OCI-LY3 (cell line): ENCODE measurements around the gene SCNM1.
"Not testable (repeated sequence)": the region's sequence is repeated elsewhere in the genome, so short reads cannot be mapped to it uniquely, and the experiment has no call there.

Experiments used
- H2AFZ ChIP-seq: fragments of 200-600, 300-600 bp; shearing (Covaris generic); 2 replicates; pipeline ENCODE4 v1.6.0; 2014; ENCODE audit warnings: antibody characterized with exemption, low read depth, low read length
- H3K27ac ChIP-seq: fragments of 200-600, 300-600 bp; sonication (generic); 2 replicates; pipeline ENCODE4 v1.5.1; 2014; ENCODE audit warnings: mild to moderate bottlenecking, low read length, moderate library complexity, mixed read lengths
- H3K27me3 ChIP-seq: fragments of 200-600, 300-600 bp; sonication (generic); 2 replicates; pipeline ENCODE4 v1.6.1; 2014; ENCODE audit warnings: low read depth, low read length, mixed read lengths
- H3K36me3 ChIP-seq: fragments of 200-600, 300-600 bp; sonication (generic); replicated peaks from 2 replicates; pipeline ENCODE3; 2014; ENCODE audit warnings: low read depth, low read length, mixed read lengths
- H3K4me1 ChIP-seq: fragments of 300-600, 200-600 bp; sonication (generic); 2 replicates; pipeline ENCODE4 v1.6.1; 2014; ENCODE audit warnings: low read length, mixed read lengths
- H3K4me2 ChIP-seq: fragments of 200-600, 300-600 bp; sonication (generic); 2 replicates; pipeline ENCODE4 v1.6.1; 2014; ENCODE audit warnings: low read length, mixed read lengths
- H3K4me3 ChIP-seq: fragments of 300-600, 200-600 bp; sonication (generic); 2 replicates; pipeline ENCODE4 v1.5.1; 2014; ENCODE audit warnings: antibody characterized with exemption, mild to moderate bottlenecking, low read length, moderate library complexity
- H3K79me2 ChIP-seq: fragments of 300-600, 200-600 bp; shearing (Covaris generic); 2 replicates; pipeline ENCODE4 v1.6.1; 2014; ENCODE audit warnings: mild to moderate bottlenecking, low read length, mixed read lengths
- H3K9ac ChIP-seq: fragments of 300-600, 200-600 bp; shearing (Covaris generic); 2 replicates; pipeline ENCODE4 v1.6.0; 2014; ENCODE audit warnings: mild to moderate bottlenecking, low read length, moderate library complexity
- H3K9me3 ChIP-seq: fragments of 200-600, 300-600 bp; shearing (Covaris generic); 2 replicates; pipeline ENCODE4 v1.6.1; 2014; ENCODE audit warnings: low read length, mixed read lengths; ENCODE audit not compliant: insufficient read depth
- H4K20me1 ChIP-seq: fragments of 200-600, 300-600 bp; sonication (generic); 2 replicates; pipeline ENCODE4 v1.6.1; 2016; ENCODE audit warnings: low read length, mixed read lengths; ENCODE audit not compliant: insufficient read depth
- EZH2phosphoT487 ChIP-seq: fragments of 200-600 bp; shearing (Covaris generic); IDR thresholded peaks from 2 replicates; pipeline ENCODE4 v1.6.1; 2018; ENCODE audit warnings: antibody characterized with exemption, mixed run types, low read depth
- TF ChIP-seq, protein P1 (sequence below): fragments of 200-600, 300-600 bp; sonication (generic); IDR thresholded peaks from 2 replicates; pipeline ENCODE4 v1.5.1; 2014; ENCODE audit warnings: antibody characterized with exemption, low read length, low read depth

The SCNM1 gene

DNA sequence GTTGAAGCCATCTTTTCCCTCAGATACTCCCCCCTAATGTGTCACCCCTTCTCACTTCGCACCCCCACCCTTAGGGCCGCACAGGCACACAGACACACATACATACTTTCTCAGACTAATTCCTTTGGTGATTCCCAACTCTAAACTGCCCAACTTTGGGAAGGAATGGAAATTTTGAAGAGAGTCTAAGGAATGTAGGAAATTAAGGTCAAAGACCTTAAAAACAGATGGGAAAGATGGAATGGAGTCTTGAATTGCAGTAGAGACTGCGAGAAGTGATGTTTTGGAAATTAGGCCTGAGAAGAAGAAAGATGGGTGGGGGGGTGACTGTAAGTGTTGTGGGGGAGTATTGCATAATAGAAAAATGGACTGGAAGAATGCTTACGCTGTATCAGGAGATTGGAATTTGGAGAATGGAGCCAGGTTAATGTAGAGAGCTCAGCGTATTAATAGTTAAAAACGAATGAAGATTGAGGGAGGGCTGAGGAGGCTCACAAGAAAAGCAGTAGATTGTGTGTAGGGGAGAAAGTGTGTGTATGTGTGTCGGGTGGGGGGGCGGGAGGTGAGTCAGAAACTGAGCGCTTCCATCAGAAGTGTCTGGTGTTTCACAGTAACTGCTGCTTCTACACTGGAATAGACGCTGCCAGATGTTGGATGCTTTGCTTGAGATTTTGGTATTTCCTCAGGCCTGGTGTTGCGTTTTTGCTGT is 34.1 kb downstream of the SCNM1 start:
- Histone ChIP-seq H2AFZ (no peak overlapping the region), H3K9me3 (no peaks in the 10 kb centered on the region), H3K27ac (peak overlapping the region; percentile 86), H3K36me3 (peaks cover 30% of the 10 kb centered on the region), H3K79me2 (peaks cover 68% of the 10 kb centered on the region), H3K9ac (peak overlapping the region; percentile 97), H3K4me2 (peak overlapping the region; percentile 100), H3K4me3 (peak overlapping the region; percentile 97), H3K27me3 (0 out of 2 replicates have a peak, but pooled peaks cover 2% of the 10 kb centered on the region), H3K4me1 (peaks cover 33% of the 10 kb centered on the region), H4K20me1 (peaks cover 41% of the 10 kb centered on the region)
- TF ChIP-seq, protein P1, sequence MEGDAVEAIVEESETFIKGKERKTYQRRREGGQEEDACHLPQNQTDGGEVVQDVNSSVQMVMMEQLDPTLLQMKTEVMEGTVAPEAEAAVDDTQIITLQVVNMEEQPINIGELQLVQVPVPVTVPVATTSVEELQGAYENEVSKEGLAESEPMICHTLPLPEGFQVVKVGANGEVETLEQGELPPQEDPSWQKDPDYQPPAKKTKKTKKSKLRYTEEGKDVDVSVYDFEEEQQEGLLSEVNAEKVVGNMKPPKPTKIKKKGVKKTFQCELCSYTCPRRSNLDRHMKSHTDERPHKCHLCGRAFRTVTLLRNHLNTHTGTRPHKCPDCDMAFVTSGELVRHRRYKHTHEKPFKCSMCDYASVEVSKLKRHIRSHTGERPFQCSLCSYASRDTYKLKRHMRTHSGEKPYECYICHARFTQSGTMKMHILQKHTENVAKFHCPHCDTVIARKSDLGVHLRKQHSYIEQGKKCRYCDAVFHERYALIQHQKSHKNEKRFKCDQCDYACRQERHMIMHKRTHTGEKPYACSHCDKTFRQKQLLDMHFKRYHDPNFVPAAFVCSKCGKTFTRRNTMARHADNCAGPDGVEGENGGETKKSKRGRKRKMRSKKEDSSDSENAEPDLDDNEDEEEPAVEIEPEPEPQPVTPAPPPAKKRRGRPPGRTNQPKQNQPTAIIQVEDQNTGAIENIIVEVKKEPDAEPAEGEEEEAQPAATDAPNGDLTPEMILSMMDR, result no peak
- no peak for TF ChIP-seq EZH2phosphoT487

DNA sequence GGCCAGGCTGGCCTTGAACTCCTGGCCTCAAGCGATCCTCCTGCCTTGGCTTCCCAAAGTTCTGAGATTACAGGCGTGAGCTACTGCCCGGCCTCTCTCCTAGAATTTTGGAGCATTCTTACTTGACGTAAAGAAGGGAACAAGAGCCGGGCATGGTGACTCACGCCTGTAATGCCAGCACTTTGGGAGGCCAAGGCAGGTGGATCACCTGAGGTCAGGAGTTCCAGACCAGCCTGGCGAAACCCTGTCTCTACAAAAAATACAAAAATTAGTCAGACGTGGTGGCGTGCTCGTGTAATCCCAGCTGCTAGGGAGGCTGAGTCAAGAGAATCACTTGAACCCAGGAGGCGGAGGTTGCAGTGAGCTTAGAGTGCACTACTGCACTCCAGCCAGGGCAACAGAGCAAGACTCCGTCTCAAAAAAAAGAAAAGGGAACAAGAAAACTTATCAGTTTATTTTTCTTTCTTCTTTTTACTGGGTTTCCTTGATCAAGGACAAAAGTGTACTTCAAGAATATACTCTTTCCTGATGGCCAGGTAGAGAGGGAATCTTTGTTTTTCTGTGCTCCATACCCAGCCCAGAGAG is 39.5 kb downstream of the SCNM1 start:
- Histone ChIP-seq H4K20me1 (peaks cover 46% of the 10 kb centered on the region), H3K4me1 (peaks cover 16% of the 10 kb centered on the region), H3K79me2 (peaks cover 100% of the 10 kb centered on the region), H3K36me3 (peaks cover 50% of the 10 kb centered on the region)
- H3K9me3 ChIP-seq, H3K27me3 ChIP-seq, H3K27ac ChIP-seq, H3K9ac ChIP-seq, H3K4me2 ChIP-seq, H3K4me3 ChIP-seq, H2AFZ ChIP-seq: not testable (repeated sequence)

DNA sequence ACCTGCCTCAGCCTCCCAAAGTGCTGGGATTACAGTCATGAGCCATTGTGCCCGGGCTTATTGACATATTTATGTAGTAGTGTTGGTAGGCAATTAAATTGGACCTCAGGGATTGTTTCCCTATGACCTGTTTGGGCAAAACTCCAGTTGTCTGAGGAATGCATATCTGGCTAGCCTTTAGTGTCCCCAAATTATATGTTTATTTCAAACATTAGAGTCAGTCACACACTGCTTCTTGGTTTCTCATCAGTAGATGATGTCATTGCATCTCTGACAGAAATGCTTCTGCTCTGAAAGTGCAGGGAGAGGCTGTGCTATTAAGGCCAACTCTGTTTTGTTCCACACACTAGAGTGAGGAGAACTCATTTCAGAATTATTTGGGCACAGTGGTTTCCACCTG is 44.9 kb downstream of the SCNM1 start:
- Histone ChIP-seq H4K20me1 (peaks cover 43% of the 10 kb centered on the region), H3K4me2 (no peak overlapping the region)

DNA sequence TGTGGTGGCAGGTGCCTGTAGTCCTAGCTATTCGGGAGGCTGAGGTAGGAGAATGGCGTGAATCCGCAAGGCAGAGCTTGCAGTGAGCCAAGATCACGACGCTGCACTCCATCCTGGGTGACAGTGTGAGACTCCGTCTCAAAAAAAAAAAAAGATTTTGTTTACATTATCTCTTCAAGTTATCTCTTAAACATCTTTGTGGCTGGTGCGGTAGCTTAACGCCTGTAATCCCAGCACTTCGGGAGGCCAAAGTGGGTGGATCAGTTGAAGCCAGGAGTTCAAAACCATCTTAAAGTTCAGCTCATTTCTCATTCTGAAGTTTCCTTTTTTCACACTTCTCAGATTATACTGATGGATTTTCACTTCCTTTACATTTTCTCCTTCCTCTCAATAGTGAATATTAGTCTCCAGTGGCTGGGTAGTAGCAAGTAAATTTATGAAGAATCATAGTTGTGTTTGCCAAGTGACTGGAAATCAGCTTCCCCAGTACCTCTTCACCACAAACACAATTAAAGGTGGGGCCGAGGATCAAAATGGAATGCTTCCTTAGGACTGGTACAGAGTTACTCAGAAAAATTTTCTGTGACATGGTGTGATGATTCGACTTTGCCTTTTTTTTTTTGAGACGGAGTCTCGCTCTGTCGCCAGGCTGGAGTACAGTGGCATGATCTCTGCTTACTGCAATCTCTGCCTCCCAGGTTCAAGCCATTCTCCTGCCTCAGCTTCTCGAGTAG is 46.2 kb downstream of the SCNM1 start:
- H3K4me1 ChIP-seq, result peaks cover 16% of the 10 kb centered on the region
- H3K27me3 ChIP-seq, result no peaks in the 10 kb centered on the region
- H4K20me1 ChIP-seq, result peaks cover 46% of the 10 kb centered on the region
- peak overlapping the region; percentile 8; the same call in 1 of the 2 replicates for H3K27ac ChIP-seq
- no peak overlapping the region for H2AFZ ChIP-seq
- no peak for TF ChIP-seq EZH2phosphoT487
- TF ChIP-seq, protein P1, result no peak
- H3K9me3 ChIP-seq, result no peaks in the 10 kb centered on the region
- peaks cover 36% of the 10 kb centered on the region for H3K36me3 ChIP-seq
- no peak overlapping the region for H3K4me3 ChIP-seq
- H3K79me2 ChIP-seq, result peaks cover 100% of the 10 kb centered on the region
- no peak overlapping the region for H3K9ac ChIP-seq
- no peak overlapping the region for H3K4me2 ChIP-seq

More for the DNA sequence above, 44.9 kb downstream of the SCNM1 start:
- no peak for TF ChIP-seq EZH2phosphoT487
- TF ChIP-seq, protein P1, result no peak
- Histone ChIP-seq H3K4me1 (peaks cover 16% of the 10 kb centered on the region), H3K36me3 (peaks cover 39% of the 10 kb centered on the region), H3K4me3 (no peak overlapping the region), H3K9me3 (no peaks in the 10 kb centered on the region), H3K27me3 (no peaks in the 10 kb centered on the region), H3K79me2 (peaks cover 100% of the 10 kb centered on the region), H3K27ac (no peak overlapping the region), H3K9ac (no peak overlapping the region), H2AFZ (no peak overlapping the region)
